NCI-H345 (cell line): ENCODE results near the gene RALY.

Source experiments
- DNase-seq: peaks from one replicate; lab custom pipeline; 2025; lab: John Stamatoyannopoulos, UW

Gene RALY

GRCh38 chr20:34049389-34049788 is 55.7 kb downstream of the RALY start:
- DNase-seq: no peak

GRCh38 chr20:34049897-34050695 is 56.4 kb downstream of the RALY start:
- DNase-seq: no peak

- DNase-seq: no peak
Measured at GRCh38 chr20:34052414-34052813, 58.7 kb downstream of the RALY start.

GRCh38 chr20:34055290-34055689 is 61.6 kb downstream of the RALY start:
- DNase-seq: no peak

- DNase-seq: no peak
Measured at GRCh38 chr20:34058831-34059230, 65.1 kb downstream of the RALY start.

- no peak for DNase-seq
Measured at GRCh38 chr20:34060970-34061369, 67.3 kb downstream of the RALY start.

GRCh38 chr20:34061695-34062094 is 68.0 kb downstream of the RALY start:
- no peak for DNase-seq

- DNase-seq: no peak
Measured at GRCh38 chr20:34062570-34063482, 69.1 kb downstream of the RALY start.

GRCh38 chr20:34064286-34064685 is 70.6 kb downstream of the RALY start:
- DNase-seq: no peak

- no peak for DNase-seq
Measured at GRCh38 chr20:34065260-34065659, 71.5 kb downstream of the RALY start.

GRCh38 chr20:34066476-34067090 is 72.9 kb downstream of the RALY start:
- no peak for DNase-seq

- no peak for DNase-seq
Measured at GRCh38 chr20:34068001-34068400, 74.3 kb downstream of the RALY start.

- DNase-seq: peak; percentile 83
Measured at GRCh38 chr20:34069341-34070078, 75.8 kb downstream of the RALY start.

- DNase-seq: no peak
Measured at GRCh38 chr20:34070079-34070439, 76.3 kb downstream of the RALY start.

- DNase-seq: no peak
Measured at GRCh38 chr20:34070859-34071258, 77.1 kb downstream of the RALY start.

GRCh38 chr20:34072076-34072475 is 78.4 kb downstream of the RALY start:
- DNase-seq: no peak

GRCh38 chr20:34072778-34073177 is 79.1 kb downstream of the RALY start:
- DNase-seq: no peak

GRCh38 chr20:34074101-34074760 is 80.5 kb downstream of the RALY start:
- no peak for DNase-seq

- DNase-seq: no peak
Measured at GRCh38 chr20:34075647-34076046, 81.9 kb downstream of the RALY start.

- DNase-seq: no peak
Measured at GRCh38 chr20:34076952-34077351, 83.2 kb downstream of the RALY start.

GRCh38 chr20:34078540-34078939 is 84.8 kb downstream of the RALY start:
- DNase-seq: no peak
